ENCODE results near the gene ZNF563. TPM values are rescaled to one million over a fixed set of nuclear protein-coding genes. Genes with fewer than 3 reads are reported as not detected.
A peak's percentile ranks its signal among the peaks of the same experiment; 100 is the strongest.
"Not testable (repeated sequence)": the region's sequence is repeated elsewhere in the genome, so short reads cannot be mapped to it uniquely, and the experiment has no call there.

ZNF563 gene
- polyA plus RNA-seq, 3 donors = 3.3 to 4.5 (median 4.2) TPM

DNA sequence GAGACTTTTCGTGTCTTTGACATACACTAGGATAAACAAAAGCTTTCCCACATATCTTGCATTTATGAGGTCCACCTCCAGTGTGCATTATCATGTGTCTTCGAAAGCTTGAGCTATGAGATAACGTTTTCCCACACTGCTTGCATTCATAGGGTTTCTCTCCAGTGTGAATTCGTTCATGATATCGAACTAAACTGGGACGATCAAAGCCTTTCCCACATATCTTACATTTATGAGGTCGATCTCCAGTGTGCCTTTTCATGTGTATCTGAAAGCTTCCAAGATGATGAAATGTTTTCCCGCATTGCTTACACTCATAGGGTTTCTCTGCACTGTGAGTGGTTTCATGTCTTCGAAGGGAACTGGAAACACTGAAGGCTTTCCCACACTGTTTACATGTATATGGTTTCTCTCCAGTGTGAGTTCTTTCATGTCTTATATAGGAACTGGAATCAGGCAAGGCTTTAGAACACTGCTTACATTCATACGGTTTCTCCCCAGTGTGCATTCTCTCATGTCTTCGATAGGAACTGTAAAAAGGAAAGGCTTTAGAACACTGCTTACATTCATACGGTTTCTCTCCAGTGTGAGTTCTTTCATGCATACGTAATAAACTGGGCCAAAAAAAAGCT lies 14.5 kb downstream of the ZNF563 start:
- DNase-seq (ENCODE audit: extremely low read depth in 1 of 11, low read depth in 9 of 11, low spot score in 4 of 11) = no peak

- no peak for DNase-seq (ENCODE audit: extremely low read depth in 1 of 11, low read depth in 9 of 11, low spot score in 4 of 11)
Measured at GRCh38 chr19:12314553-12314952, 18.9 kb downstream of the ZNF563 start.

DNA sequence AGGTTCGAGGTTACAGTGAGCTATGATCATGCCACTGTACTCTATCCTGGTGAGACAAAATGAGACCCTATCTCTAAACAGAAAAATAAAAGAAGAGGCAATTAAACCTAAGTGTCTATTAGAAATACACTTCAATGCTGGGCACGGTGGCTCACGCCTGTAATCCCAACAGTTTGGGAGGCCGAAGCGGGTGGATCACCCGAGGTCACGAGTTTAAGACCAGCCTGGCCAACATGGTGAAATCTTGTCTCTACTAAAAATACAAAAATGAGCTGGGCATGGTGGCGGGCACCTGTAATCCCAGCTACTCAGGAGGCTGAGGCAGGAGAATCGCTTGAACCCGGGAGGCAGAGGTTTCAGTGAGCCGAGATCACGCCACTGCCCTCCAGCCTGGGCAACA lies 24.5 kb downstream of the ZNF563 start:
- not testable (repeated sequence) for DNase-seq (ENCODE audit: extremely low read depth in 1 of 11, low read depth in 9 of 11, low spot score in 4 of 11)

DNA sequence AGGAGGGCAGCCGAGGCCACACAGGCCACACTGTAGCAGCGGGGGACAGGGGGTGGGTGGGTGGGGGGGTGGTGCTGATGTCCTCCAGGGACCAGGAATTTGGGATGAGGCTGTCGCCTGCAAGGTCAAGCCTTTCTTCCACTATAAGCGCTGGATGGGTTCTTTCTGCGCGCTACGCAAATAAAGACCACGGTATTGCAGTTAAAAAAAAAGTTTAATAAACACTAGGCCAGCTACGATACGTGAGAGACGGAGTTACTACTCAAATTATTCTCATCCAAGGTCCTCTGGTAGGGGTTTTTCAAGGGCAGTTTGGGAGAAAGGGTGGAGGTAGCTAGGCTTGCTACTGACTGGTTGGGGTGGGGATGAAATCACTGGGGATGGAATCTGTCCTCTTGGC lies 38.2 kb downstream of the ZNF563 start:
- DNase-seq (ENCODE audit: extremely low read depth in 1 of 11, low read depth in 9 of 11, low spot score in 4 of 11) = no peak

DNA sequence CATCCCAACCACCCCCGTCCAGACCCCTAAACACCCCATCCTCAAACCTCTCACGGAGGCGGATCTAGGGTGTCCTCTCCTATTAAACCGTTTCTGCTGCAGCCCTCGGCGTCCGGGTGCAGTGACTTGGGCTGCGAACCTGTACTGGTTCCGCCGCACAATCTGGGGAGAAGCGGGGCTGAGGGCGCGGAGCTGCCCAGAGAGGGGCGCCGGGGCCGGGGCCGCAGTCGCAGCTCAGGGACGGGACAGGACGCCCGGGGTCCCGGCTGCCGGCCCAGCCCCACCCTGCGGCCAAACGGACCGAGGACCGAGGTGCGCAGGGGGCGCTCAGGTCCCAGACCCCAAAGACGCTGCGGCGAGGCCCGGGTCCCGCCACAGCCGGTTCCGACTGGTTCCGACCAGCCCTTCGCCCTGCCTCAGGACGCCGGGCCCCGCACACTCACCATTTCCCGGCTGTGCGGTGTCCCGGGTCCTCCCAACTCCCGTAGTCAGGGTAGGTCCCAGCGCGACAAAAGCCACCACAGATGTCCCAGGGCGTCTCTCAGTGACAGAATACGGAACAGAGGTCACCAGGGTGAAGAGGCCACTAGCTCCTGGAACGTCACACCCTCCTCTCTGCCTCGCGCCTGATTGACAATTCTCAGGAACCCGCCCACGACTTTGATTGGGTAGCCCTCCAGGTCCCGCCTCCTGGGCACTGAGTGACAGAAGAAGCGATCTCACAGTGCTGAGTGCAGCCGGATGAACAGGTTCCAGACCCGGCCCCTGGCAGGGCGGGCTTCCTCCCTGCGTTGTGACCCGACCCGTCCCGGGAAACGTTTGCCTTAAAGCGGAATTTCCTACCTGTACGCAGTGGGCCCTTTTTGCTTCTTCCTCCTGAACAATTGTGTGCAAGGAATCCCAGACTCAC lies 38.9 kb downstream of the ZNF563 start, which contains the start of gene ZNF44:
Gene ZNF44 (minus strand): TSS at position 635 of the 910 bp plus-strand sequence. CDS start 189 bp downstream, at position 446.
- DNase-seq (ENCODE audit: extremely low read depth in 1 of 11, low read depth in 9 of 11, low spot score in 4 of 11) = peak; percentile 90 to 98 (median 94)

DNA sequence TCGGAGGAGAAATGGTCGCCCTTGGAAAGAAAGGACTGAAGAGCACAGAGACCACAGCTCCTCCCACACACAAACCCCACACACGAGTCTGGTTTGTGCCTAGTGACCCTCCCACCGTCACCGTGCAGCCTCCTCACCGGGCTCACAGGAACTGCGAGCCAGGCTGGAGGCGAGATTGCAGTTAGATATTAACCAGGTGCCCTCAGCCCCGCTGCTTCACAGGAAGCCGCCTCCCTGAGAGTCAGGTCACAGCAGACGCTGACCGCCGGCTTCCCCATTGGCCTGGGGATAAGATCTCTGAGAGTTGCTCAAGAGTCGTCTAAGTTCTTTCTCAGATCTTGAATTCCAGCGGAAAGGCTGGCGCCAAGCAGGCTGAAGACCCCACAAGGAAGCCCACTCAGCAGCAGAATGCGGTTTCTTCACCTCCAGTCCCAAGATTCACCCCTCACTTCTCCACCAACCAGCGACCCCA lies 39.6 kb downstream of the ZNF563 start:
- peak in 9 of 11 donors; percentile 38 to 68 (median 58) for DNase-seq (ENCODE audit: extremely low read depth in 1 of 11, low read depth in 9 of 11, low spot score in 4 of 11)

DNA sequence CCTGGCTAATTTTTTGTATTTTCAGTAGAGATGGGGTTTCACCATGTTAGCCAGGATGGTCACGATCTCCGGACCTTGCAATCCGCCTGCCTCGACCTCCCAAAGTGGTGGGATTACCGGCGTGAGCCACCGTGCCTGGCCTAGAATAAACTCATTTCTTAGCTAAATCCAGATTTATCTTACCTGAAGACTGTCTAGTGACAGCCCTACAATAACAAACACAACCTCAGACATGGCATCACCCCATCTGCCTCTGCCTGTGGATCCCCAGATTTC lies 43.7 kb downstream of the ZNF563 start:
- DNase-seq (ENCODE audit: extremely low read depth in 1 of 11, low read depth in 9 of 11, low spot score in 4 of 11) = no peak

DNA sequence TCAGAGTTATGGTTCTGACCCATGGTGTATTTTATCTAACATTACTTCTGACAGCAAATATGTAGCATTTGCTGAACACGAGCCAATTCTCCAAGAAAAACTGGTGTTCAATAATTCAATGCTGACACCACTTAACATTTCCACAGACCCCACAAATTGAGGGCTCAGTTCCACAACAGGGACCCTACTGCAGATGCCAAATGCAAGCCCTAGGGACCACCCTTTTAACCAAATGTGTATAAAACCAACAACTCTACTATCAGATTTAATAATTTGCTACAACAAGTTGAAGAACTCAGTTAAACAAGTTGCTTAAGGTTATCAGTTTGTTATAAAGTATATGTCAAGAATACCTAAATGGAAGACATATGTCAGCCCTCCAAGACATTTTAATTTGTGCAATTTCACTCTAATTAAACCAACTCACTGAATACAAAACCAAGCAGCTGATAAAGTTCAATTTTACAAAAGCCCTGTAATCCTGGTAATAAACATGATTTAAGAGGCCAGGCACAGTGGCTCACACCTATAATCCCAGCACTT lies 45.4 kb downstream of the ZNF563 start:
- peak in 9 of 11 donors; percentile 16 to 65 (median 40) for DNase-seq (ENCODE audit: extremely low read depth in 1 of 11, low read depth in 9 of 11, low spot score in 4 of 11)

- DNase-seq (ENCODE audit: extremely low read depth in 1 of 11, low read depth in 9 of 11, low spot score in 4 of 11) = no peak
Measured at GRCh38 chr19:12284631-12285030, 48.8 kb downstream of the ZNF563 start.

- no peak for DNase-seq (ENCODE audit: extremely low read depth in 1 of 11, low read depth in 9 of 11, low spot score in 4 of 11)
Measured at GRCh38 chr19:12284226-12284625, 49.2 kb downstream of the ZNF563 start.

DNA sequence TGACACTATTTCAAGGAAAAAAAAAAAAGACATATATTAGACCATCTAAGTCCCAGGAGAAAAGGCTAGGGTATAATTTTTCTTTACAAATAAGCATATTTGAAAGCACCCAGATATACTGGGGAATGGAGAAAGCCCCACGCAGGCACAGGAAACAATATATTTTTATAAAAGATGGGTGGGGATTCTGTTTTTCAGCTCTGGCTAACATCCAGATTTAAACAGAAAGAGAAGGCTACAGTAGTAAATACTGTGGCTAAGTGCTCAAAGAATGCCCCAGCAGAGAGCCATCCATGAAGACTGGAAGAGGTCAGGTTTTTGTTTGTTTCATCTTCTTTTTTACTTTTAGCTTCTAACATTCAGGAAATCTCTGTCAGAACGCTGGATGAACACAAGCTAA lies 54.7 kb downstream of the ZNF563 start:
- DNase-seq (ENCODE audit: extremely low read depth in 1 of 11, low read depth in 9 of 11, low spot score in 4 of 11) = no peak

DNA sequence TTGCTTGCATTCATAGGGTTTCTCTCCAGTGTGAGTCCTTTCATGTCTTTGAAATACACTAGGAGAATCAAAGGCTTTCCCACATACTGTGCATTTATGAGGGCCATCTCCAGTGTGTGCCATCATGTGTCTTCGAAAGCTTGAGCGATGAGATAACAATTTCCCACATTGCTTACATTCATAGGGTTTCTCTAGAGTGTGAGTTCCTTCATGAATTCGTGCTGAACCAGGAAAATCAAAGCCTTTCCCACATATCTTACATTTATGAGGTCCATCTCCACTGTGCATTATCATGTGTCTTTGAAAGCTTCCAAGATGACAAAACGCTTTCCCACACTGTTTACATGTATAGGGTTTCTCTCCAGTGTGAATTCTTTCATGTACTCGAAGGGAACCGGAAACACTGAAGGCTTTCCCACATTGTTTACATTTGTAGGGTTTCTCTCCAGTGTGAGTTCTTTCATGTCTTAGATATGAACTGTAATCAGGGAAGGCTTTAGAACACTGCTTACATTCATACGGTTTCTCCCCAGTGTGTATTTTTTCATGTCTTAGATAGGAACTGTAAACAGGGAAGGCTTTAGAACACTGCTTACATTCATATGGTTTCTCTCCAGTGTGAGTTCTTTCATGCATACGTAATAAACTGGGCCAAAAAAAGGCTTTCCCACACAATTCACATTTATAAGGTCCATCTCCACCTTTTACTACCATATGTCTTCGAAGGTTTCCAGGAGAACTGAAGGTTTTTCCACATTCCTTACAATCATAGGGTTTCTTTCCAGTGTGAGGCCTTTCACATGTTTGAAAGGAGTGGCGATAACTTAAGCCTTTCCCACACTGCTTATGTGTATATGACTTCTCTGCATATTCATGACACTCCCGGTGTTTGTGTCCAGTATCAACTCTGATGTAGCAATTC lies 60.2 kb downstream of the ZNF563 start:
- DNase-seq (ENCODE audit: extremely low read depth in 1 of 11, low read depth in 9 of 11, low spot score in 4 of 11) = no peak

- no peak for DNase-seq (ENCODE audit: extremely low read depth in 1 of 11, low read depth in 9 of 11, low spot score in 4 of 11)
Measured at GRCh38 chr19:12272386-12272785, 61.0 kb downstream of the ZNF563 start.

GRCh38 chr19:12270854-12271253 lies 62.6 kb downstream of the ZNF563 start:
- no peak for DNase-seq (ENCODE audit: extremely low read depth in 1 of 11, low read depth in 9 of 11, low spot score in 4 of 11)

Other genes with a start within 250 kb of the ZNF563 start
- gene ZNF20, start 193.3 kb downstream of the ZNF563 start, polyA plus RNA-seq (ENCODE audit: insufficient read length in 3 of 3) = 1 to 10 TPM; 7.2 to 8.6 (median 7.9) TPM
- 10 to 100 TPM; 16.4 to 19.6 (median 18.4) TPM for gene ZNF625, start 176.9 kb downstream of the ZNF563 start, polyA plus RNA-seq (ENCODE audit: insufficient read length in 3 of 3)
- gene ZNF136, start 170.5 kb downstream of the ZNF563 start, polyA plus RNA-seq (ENCODE audit: insufficient read length in 3 of 3) = 10 to 100 TPM; 16.3 to 18.9 (median 18.4) TPM
- gene ZNF44, start 38.8 kb downstream of the ZNF563 start, polyA plus RNA-seq (ENCODE audit: insufficient read length in 3 of 3) = 10 to 100 TPM; 44.3 to 56.0 (median 52.8) TPM
- 1 to 10 TPM; 6.0 to 7.1 (median 6.3) TPM for gene ZNF442, start 32.0 kb upstream of the ZNF563 start, polyA plus RNA-seq (ENCODE audit: insufficient read length in 3 of 3)
- 1 to 10 TPM; 6.4 to 7.4 (median 7.4) TPM for gene ZNF799, start 67.6 kb upstream of the ZNF563 start, polyA plus RNA-seq (ENCODE audit: insufficient read length in 3 of 3)
- 10 to 100 TPM; 10.4 to 11.9 (median 10.7) TPM for gene ZNF443, start 107.4 kb upstream of the ZNF563 start, polyA plus RNA-seq (ENCODE audit: insufficient read length in 3 of 3)
- 10 to 100 TPM in 1 of 3 donors, 1 to 10 TPM in 2; 7.0 to 11.6 (median 8.3) TPM for gene ZNF709, start 151.2 kb upstream of the ZNF563 start, polyA plus RNA-seq (ENCODE audit: insufficient read length in 3 of 3)
- gene ZNF564, start 217.8 kb upstream of the ZNF563 start, polyA plus RNA-seq (ENCODE audit: insufficient read length in 3 of 3) = 10 to 100 TPM; 12.2 to 13.0 (median 12.5) TPM